Spleen (tissue), 11 donors: ENCODE results near the gene CFAP20DC. TPM values are rescaled to one million over a fixed set of nuclear protein-coding genes. Genes with fewer than 3 reads are reported as not detected.
"Not testable (repeated sequence)": the region's sequence is repeated elsewhere in the genome, so short reads cannot be mapped to it uniquely, and the experiment has no call there.

Experiments used
- DNase-seq: peaks from one replicate; pipeline ENCODE4 v3.0.0-alpha.2; 2020
- H3K27ac ChIP-seq, 8 donors: fragments of 200-600 bp; sonication (generic) in 7 of 8; 1 replicate in 4 of 8; 2 replicates in 4 of 8; pipeline versions ENCODE4 v1.5.0 to v1.8.0; 2016 to 2021; ENCODE audit warnings: inconsistent platforms in 4 of 8, mild to moderate bottlenecking in 4 of 8, moderate library complexity in 1 of 8
- H3K27me3 ChIP-seq, 7 donors: fragments of 200-600 bp; sonication (generic) in 6 of 7; replicated peaks in 1 of 7; 1 replicate in 4 of 7; 2 replicates in 3 of 7; pipeline versions ENCODE4 v1.5.0 to v1.8.0; 2016 to 2021; ENCODE audit warnings: inconsistent platforms in 3 of 7, mild to moderate bottlenecking in 1 of 7
- H3K36me3 ChIP-seq, 6 donors: fragments of 200-600 bp; sonication (generic) in 5 of 6; 1 replicate in 4 of 6; 2 replicates in 2 of 6; pipeline versions ENCODE4 v1.5.0 to v1.8.0; 2016 to 2021; ENCODE audit warnings: inconsistent platforms in 2 of 6
- H3K4me1 ChIP-seq, 6 donors: fragments of 200-600 bp; sonication (generic) in 5 of 6; 1 replicate in 3 of 6; 2 replicates in 3 of 6; pipeline versions ENCODE4 v1.5.0 to v1.8.0; 2016 to 2021; ENCODE audit warnings: inconsistent platforms in 3 of 6
- H3K4me3 ChIP-seq, 8 donors: fragments of 200-600 bp; sonication (generic) in 7 of 8; 1 replicate in 4 of 8; 2 replicates in 4 of 8; pipeline versions ENCODE4 v1.5.0 to v1.8.0; 2016 to 2021; ENCODE audit warnings: inconsistent platforms in 4 of 8, mild to moderate bottlenecking in 4 of 8, moderate library complexity in 2 of 8
- H3K9me3 ChIP-seq, 8 donors: fragments of 200-600 bp; sonication (generic) in 7 of 8; 1 replicate in 4 of 8; 2 replicates in 4 of 8; pipeline versions ENCODE4 v1.5.0 to v1.8.0; 2016 to 2021; ENCODE audit warnings: inconsistent platforms in 4 of 8
- CTCF ChIP-seq, 11 experiments: fragments of 200-600 bp in 7 of 11; fragments of 450-650 bp in 4 of 11; sonication (generic) in 4 of 11; IDR thresholded peaks in 8 of 11; conservative IDR thresholded peaks in 3 of 11; 1 replicate in 7 of 11; 2 replicates in 4 of 11; pipeline versions ENCODE4 v1.4.0 to v1.8.0; 2016 to 2021; ENCODE audit warnings: antibody characterized with exemption in 11 of 11, inconsistent platforms in 4 of 11, mild to moderate bottlenecking in 1 of 11
- POLR2A ChIP-seq, 3 donors: fragments of 450-650 bp; IDR thresholded peaks; one replicate each; pipeline ENCODE4 v1.5.1; 2017; ENCODE audit warnings: antibody characterized with exemption in 3 of 3, mild to moderate bottlenecking in 1 of 3
- POLR2AphosphoS5 ChIP-seq, 3 donors: sonication (generic); formaldehyde crosslinking; IDR thresholded peaks; one replicate each; pipeline ENCODE4 v1.5.1; 2017; ENCODE audit warnings: antibody characterized with exemption in 3 of 3
- WGBS, 5 donors: extraction: QIAGEN DNeasy Blood & Tissue Kit in 3 of 5; methylation state at CpG; one replicate each; pipeline versions ENCODE4 v1.1.5 to v1.1.7; 2013 to 2018; 5-methylcytosine and 5-hydroxymethylcytosine counted together
- intact Hi-C: fragments of 100-400 bp; cut with DNase I; formaldehyde crosslinking; loops from one replicate; pipeline ENCODE4 v1.15.0; 2023; ENCODE audit warnings: low total_unique reads
- polyA plus RNA-seq, 3 donors: library from polyadenylated mRNA; stranded (reverse); fragments of 200-250 nt; gene quantifications; one replicate each; pipeline ENCODE4 v1.2.1, GENCODE V29; 2013
- total RNA-seq, 7 donors: library from RNA; depleted of rRNA in 3 of 7; stranded (reverse); fragments of >200 nt in 3 of 7; fragmentation: NEBNext Ultra II Directional in 4 of 7; extraction: Animal tissue kit (Norgen Biotek cat#: 25700) in 4 of 7; gene quantifications; one replicate each; pipeline versions ENCODE4 v1.1.0 to v1.2.1, GENCODE V29; 2016 to 2021
- donor health status: healthy with polysubstance abuse.
- donor health status: DM: no; HTN: no; CAD: no; lungs with moderate emphysema.
- donor health status: DM: no; HTN: no; CAD: no.
- donor health status: Bipolar disorder and iron deficiency.
- donor health status: healthy.
- donor health status: DM: no; HTN: no; CAD: no.
- donor health status: DM: yes; HTN: yes; CAD: no.

Gene CFAP20DC
- total and polyA plus RNA-seq, 10 donors = 0.20 to 1.2 (median 0.58) TPM

- Histone ChIP-seq H3K36me3 (no peaks in the 10 kb centered on the region), H3K27me3 (no peaks in the 10 kb centered on the region), H3K4me1 (no peaks in the 10 kb centered on the region), H3K9me3 (no peaks in the 10 kb centered on the region), H3K27ac (no peak overlapping the region), H3K4me3 (no peak overlapping the region)
- 86 to 98% (median 91%) methylated on average over 1 of the region's 1 CpG for WGBS, 5 donors
- no peak for DNase-seq
- intact Hi-C loops = no loop called here
- TF ChIP-seq POLR2AphosphoS5 (IDR thresholded peaks at IDR 0.05) (no peak), POLR2A (IDR thresholded peaks at IDR 0.05) (no peak), CTCF (IDR thresholded peaks at IDR 0.05 in 8 of 11, conservative IDR thresholded peaks at IDR 0.05 in 3 of 11) (no peak)
Measured at GRCh38 chr3:58857402-58857801, 192.4 kb downstream of the CFAP20DC start.

DNA sequence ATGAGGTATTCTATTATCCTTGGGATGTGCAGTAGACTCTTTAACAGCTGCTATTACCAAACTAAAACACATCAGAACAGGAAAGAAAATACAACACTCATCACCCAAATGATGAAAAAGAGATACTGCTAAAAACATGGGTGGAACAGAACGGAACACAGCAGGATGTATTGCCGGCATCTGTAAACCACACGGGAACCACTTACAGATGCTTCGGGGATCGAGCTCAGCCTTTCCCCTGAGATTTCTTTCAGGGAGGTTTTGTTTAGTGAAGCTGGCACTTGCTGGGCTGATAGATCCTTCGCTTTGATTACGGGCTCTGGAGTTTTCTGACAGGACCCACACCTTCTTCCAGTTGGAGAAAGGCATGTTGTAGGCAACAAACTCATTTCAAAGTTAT, 201.0 kb downstream of the CFAP20DC start:
- Histone ChIP-seq H3K27me3 (no peaks in the 10 kb centered on the region), H3K4me1 (no peaks in the 10 kb centered on the region), H3K4me3 (no peak overlapping the region), H3K27ac (no peak overlapping the region), H3K36me3 (no peaks in the 10 kb centered on the region), H3K9me3 (no peaks in the 10 kb centered on the region)
- TF ChIP-seq POLR2A (IDR thresholded peaks at IDR 0.05) = no peak
- TF ChIP-seq POLR2AphosphoS5 (IDR thresholded peaks at IDR 0.05) = no peak
- TF ChIP-seq CTCF (IDR thresholded peaks at IDR 0.05 in 8 of 11, conservative IDR thresholded peaks at IDR 0.05 in 3 of 11) = no peak
- intact Hi-C loops = no loop called here
- 52 to 71% (median 61%) methylated on average over 7 of the region's 7 CpGs for WGBS, 5 donors
- no peak for DNase-seq

DNA sequence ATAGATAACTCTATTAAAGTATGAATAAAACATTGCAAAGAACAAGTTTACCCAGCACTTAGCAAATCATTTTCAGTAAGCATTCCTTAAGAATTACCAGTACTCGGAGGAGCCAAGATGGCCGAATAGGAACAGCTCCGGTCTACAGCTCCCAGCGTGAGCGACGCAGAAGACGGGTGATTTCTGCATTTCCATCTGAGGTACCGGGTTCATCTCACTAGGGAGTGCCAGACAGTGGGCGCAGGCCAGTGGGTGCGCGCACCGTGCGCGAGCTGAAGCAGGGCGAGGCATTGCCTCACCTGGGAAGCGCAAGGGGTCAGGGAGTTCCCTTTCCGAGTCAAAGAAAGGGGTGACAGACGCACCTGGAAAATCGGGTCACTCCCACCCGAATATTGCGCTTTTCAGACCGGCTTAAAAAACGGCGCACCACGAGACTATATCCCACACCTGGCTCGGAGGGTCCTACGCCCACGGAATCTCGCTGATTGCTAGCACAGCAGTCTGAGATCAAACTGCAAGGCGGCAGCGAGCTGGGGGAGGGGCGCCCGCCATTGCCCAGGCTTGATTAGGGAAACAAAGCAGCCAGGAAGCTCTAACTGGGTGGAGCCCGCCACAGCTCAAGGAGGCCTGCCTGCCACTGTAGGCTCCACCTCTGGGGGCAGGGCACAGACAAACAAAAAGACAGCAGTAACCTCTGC, 207.6 kb downstream of the CFAP20DC start:
- H3K36me3 ChIP-seq, H3K4me1 ChIP-seq, DNase-seq, H3K9me3 ChIP-seq, H3K27ac ChIP-seq, H3K27me3 ChIP-seq, intact Hi-C loops, H3K4me3 ChIP-seq: not testable (repeated sequence)
- 81 to 97% (median 91%) methylated on average over 10 to 18 of the region's 34 CpGs for WGBS, 5 donors

DNA sequence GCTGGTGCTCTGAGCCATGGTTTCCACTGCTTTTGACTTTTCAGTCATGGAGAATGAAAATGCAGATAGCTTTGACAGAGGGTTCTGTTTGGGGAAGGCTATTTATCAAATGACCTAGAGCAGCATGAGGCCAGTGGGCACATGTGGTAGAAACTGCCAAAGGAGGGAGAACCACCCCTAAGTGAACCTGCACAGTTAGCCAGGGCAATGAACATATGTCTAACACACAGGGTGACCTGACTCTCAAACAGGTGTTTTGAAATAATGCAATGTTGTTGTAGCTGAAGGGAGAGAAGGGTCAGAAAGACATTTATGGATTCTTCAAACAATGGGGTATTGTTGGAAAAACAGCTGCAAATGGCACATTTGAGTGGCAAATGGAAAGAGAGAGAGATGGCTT, 208.9 kb downstream of the CFAP20DC start:
- H3K36me3 ChIP-seq = no peaks in the 10 kb centered on the region
- H3K27me3 ChIP-seq = no peaks in the 10 kb centered on the region
- H3K4me3 ChIP-seq = no peak overlapping the region
- no peak for TF ChIP-seq POLR2A (IDR thresholded peaks at IDR 0.05)
- TF ChIP-seq CTCF (IDR thresholded peaks at IDR 0.05 in 8 of 11, conservative IDR thresholded peaks at IDR 0.05 in 3 of 11) = no peak
- TF ChIP-seq POLR2AphosphoS5 (IDR thresholded peaks at IDR 0.05) = no peak
- DNase-seq = no peak
- intact Hi-C loops = no loop called here
- H3K9me3 ChIP-seq = no peaks in the 10 kb centered on the region
- no peak overlapping the region for H3K27ac ChIP-seq
- no peaks in the 10 kb centered on the region for H3K4me1 ChIP-seq

DNA sequence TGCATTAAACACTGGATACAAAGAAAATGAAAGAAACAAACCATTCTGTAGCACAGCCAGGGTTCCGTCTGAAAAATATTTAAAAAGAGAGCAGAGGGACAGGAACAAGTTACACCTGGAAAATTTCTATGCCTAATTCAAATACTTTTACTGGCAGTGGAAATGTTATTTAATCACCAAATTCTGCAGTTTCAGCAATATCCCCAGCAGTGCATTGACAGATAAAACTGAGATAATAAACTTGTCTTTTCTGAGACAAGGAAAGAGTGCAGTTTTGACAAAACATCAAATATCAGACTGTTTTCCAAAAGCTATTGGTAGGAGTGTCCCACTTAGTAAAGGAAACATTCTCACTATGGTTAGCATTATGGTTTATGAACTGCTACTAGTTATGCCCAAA, 209.9 kb downstream of the CFAP20DC start:
- H3K27me3 ChIP-seq = no peaks in the 10 kb centered on the region
- 89 to 95% (median 92%) methylated on average over 1 of the region's 1 CpG for WGBS, 5 donors
- H3K4me1 ChIP-seq = no peaks in the 10 kb centered on the region
- no peak for DNase-seq
- no peak for TF ChIP-seq CTCF (IDR thresholded peaks at IDR 0.05 in 8 of 11, conservative IDR thresholded peaks at IDR 0.05 in 3 of 11)
- no peak for TF ChIP-seq POLR2A (IDR thresholded peaks at IDR 0.05)
- TF ChIP-seq POLR2AphosphoS5 (IDR thresholded peaks at IDR 0.05) = no peak
- intact Hi-C loops = no loop called here
- H3K27ac ChIP-seq = no peak overlapping the region
- H3K36me3 ChIP-seq = no peaks in the 10 kb centered on the region
- no peak overlapping the region for H3K4me3 ChIP-seq
- no peaks in the 10 kb centered on the region for H3K9me3 ChIP-seq
